PC-3 (cell line): ENCODE results near the gene SLC36A1. TPM values are rescaled to one million over a fixed set of nuclear protein-coding genes. Genes with fewer than 3 reads are reported as not detected.
"Not testable (repeated sequence)": the region's sequence is repeated elsewhere in the genome, so short reads cannot be mapped to it uniquely, and the experiment has no call there.

Experiments used
- ATAC-seq: fragments of 200-7000 bp; cut with Tn5 transposase; 2 replicates; pipeline ENCODE4 v1.9.1; 2020; ENCODE audit warnings: mild to moderate bottlenecking, moderate library complexity
- BruUV-seq: library from RNA; stranded (reverse); fragments of 400-500 nt; replicated peaks from 2 replicates; lab custom pipeline; 2021; lab: Mats Ljungman, UMichigan
- CTCF ChIA-PET: fragments of 300-600 bp; sonication (Branson Sonifier 250); formaldehyde crosslinking; loops from one replicate; lab custom pipeline; 2022; ENCODE audit warnings: antibody characterized with exemption; lab: Charles Lee
- POLR2A ChIA-PET: fragments of 300-600 bp; sonication (Branson Sonifier 250); formaldehyde crosslinking; loops from one replicate; lab custom pipeline; 2022; ENCODE audit warnings: antibody characterized with exemption; ENCODE audit not compliant: unreplicated experiment; lab: Charles Lee
- DNase-seq: peaks from one replicate; pipeline ENCODE4 v3.0.0-alpha.2; 2015
- H2AFZ ChIP-seq: fragments of 300-600 bp; sonication (generic); 2 replicates; pipeline ENCODE4 v1.6.0; 2016; ENCODE audit warnings: antibody characterized with exemption, low read length
- H3F3A ChIP-seq: fragments of 300-600 bp; sonication (generic); one replicate; pipeline ENCODE4 v1.6.0; 2017; ENCODE audit warnings: antibody characterized with exemption, low read length, control low read depth, mild to moderate bottlenecking; ENCODE audit not compliant: unreplicated experiment
- H3K27ac ChIP-seq: fragments of 300-600 bp; sonication (generic); 2 replicates; pipeline ENCODE4 v1.5.1; 2016; ENCODE audit warnings: mild to moderate bottlenecking, low read length
- H3K27me3 ChIP-seq: fragments of 300-600 bp; sonication (generic); 2 replicates; pipeline ENCODE4 v1.6.1; 2016; ENCODE audit warnings: low read length, mixed read lengths
- H3K36me3 ChIP-seq: fragments of 300-600 bp; sonication (generic); 2 replicates; pipeline ENCODE4 v1.6.1; 2016; ENCODE audit warnings: low read depth, mixed run types, low read length, mixed read lengths
- H3K4me1 ChIP-seq: fragments of 300-600 bp; sonication (generic); 2 replicates; pipeline ENCODE4 v1.5.1; 2016; ENCODE audit warnings: low read length; ENCODE audit not compliant: insufficient read depth
- H3K4me2 ChIP-seq: fragments of 300-600 bp; sonication (generic); 2 replicates; pipeline ENCODE4 v1.6.0; 2016; ENCODE audit warnings: low read length
- H3K4me3 ChIP-seq: fragments of 300-600 bp; sonication (generic); 2 replicates; pipeline ENCODE4 v1.5.1; 2016; ENCODE audit warnings: mild to moderate bottlenecking, low read length, mixed read lengths
- H3K79me2 ChIP-seq: fragments of 300-600 bp; sonication (generic); 2 replicates; pipeline ENCODE4 v1.6.1; 2017; ENCODE audit warnings: low read length, mixed read lengths
- H3K9ac ChIP-seq: fragments of 300-600 bp; sonication (generic); 2 replicates; pipeline ENCODE4 v1.6.0; 2016; ENCODE audit warnings: mild to moderate bottlenecking, low read length
- H3K9me2 ChIP-seq: fragments of 300-600 bp; sonication (generic); replicated peaks from 2 replicates; pipeline ENCODE4 v1.6.1; 2016; ENCODE audit warnings: mixed run types, low read length, mixed read lengths
- H3K9me3 ChIP-seq: fragments of 300-600 bp; sonication (generic); 2 replicates; pipeline ENCODE4 v1.6.1; 2016; ENCODE audit warnings: low read length, mixed read lengths
- H4K20me1 ChIP-seq: fragments of 300-600 bp; sonication (generic); 2 replicates; pipeline ENCODE4 v1.6.1; 2016; ENCODE audit warnings: low read length, mixed read lengths
- EZH2 ChIP-seq: fragments of 300-600 bp; sonication (generic); IDR thresholded peaks from one replicate; pipeline ENCODE4 v1.6.1; 2017; ENCODE audit warnings: antibody characterized with exemption, mild to moderate bottlenecking, low read length; ENCODE audit not compliant: unreplicated experiment
- EZH2phosphoT487 ChIP-seq: fragments of 300-600 bp; sonication (generic); IDR thresholded peaks from 2 replicates; pipeline ENCODE4 v1.6.1; 2018; ENCODE audit warnings: mild to moderate bottlenecking, antibody characterized with exemption, low read length, borderline replicate concordance
- intact Hi-C: fragments of 100-400 bp; cut with micrococcal nuclease; formaldehyde crosslinking; loops from 2 replicates; pipeline ENCODE4 v1.9.0; 2023
- total RNA-seq: library from RNA; depleted of rRNA; stranded (reverse); fragments of >200 nt; gene quantifications from 2 replicates; pipeline ENCODE4 v1.2.3, GENCODE V29; 2014
- TF ChIP-seq, protein P1 (sequence below): fragments of 300-600 bp; sonication (generic); conservative IDR thresholded peaks from 2 replicates; pipeline ENCODE4 v1.5.1; 2017; ENCODE audit warnings: antibody characterized with exemption, low read depth, mild to moderate bottlenecking, low read length

The SLC36A1 gene
- total RNA-seq, 1 experiment from 2014 or later, result 3.6 TPM

DNA sequence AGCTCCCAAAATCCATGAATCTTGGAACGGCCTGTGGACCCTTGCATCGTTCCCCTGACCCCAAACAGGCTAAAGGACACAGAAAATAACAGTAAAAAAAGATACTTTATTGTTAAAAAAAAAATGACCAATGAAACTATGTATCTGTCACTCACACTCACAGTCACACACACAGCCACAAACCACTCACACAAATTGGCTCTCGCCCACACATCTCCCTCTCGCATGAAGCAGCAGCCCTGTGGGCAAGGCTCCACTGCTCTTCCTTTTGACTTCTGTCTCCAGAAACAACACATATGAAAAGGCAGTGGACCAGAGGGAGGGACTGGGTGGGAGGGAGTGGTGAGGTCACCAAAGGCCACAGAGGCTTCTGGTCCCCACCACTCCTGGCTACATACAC lies 56.6 kb downstream of the SLC36A1 start:
- Histone ChIP-seq H3K9me3 (no peaks in the 10 kb centered on the region), H3K9ac (no peak overlapping the region), H3K4me3 (no peak overlapping the region), H3K4me1 (peaks cover 6% of the 10 kb centered on the region), H3K27me3 (no peaks in the 10 kb centered on the region), H4K20me1 (no peaks in the 10 kb centered on the region), H2AFZ (no peak overlapping the region), H3K79me2 (no peaks in the 10 kb centered on the region), H3K4me2 (no peak overlapping the region), H3F3A (no peaks in the 10 kb centered on the region), H3K27ac (no peak overlapping the region), H3K36me3 (no peaks in the 10 kb centered on the region), H3K9me2 (no peaks in the 10 kb centered on the region)
- no peak for ATAC-seq
- TF ChIP-seq, protein P1, sequence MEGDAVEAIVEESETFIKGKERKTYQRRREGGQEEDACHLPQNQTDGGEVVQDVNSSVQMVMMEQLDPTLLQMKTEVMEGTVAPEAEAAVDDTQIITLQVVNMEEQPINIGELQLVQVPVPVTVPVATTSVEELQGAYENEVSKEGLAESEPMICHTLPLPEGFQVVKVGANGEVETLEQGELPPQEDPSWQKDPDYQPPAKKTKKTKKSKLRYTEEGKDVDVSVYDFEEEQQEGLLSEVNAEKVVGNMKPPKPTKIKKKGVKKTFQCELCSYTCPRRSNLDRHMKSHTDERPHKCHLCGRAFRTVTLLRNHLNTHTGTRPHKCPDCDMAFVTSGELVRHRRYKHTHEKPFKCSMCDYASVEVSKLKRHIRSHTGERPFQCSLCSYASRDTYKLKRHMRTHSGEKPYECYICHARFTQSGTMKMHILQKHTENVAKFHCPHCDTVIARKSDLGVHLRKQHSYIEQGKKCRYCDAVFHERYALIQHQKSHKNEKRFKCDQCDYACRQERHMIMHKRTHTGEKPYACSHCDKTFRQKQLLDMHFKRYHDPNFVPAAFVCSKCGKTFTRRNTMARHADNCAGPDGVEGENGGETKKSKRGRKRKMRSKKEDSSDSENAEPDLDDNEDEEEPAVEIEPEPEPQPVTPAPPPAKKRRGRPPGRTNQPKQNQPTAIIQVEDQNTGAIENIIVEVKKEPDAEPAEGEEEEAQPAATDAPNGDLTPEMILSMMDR, result no peak
- TF ChIP-seq EZH2, result no peak
- TF ChIP-seq EZH2phosphoT487, result no peak
- POLR2A ChIA-PET, result no interaction called here
- CTCF ChIA-PET, result no interaction called here
- BruUV-seq, result no TSS peak
- intact Hi-C loops, result loop anchor here (5.0 kb wide), 2 partner anchors 148 to 187 kb away; no protein-coding TSS in a partner anchor
- DNase-seq, result no peak

DNA sequence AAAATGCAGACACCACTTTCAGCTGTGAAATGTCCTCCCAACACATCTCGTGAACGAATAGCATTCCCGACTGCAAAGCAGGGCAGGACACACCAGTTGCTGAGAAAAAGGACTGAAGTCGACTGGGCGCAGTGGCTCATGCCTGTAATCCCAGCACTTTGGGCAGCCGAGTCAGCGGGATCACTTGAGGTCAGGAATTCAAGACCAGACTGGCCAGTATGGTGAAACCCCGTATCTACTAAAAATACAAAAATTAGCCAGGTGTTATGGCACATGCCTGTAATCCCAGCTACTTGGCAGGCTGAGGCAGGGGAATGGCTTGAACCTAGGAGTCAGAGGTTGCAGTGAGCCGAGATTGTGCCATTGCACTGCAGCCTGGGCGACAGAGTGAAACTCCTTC lies 60.9 kb downstream of the SLC36A1 start:
- H3K4me3 ChIP-seq, H3K36me3 ChIP-seq, DNase-seq, H4K20me1 ChIP-seq, intact Hi-C loops, POLR2A ChIA-PET, H3K4me2 ChIP-seq, H3K27me3 ChIP-seq, H3F3A ChIP-seq, H3K27ac ChIP-seq, H2AFZ ChIP-seq, H3K9me3 ChIP-seq, H3K9me2 ChIP-seq, ATAC-seq, BruUV-seq, H3K79me2 ChIP-seq, CTCF ChIA-PET, H3K9ac ChIP-seq: not testable (repeated sequence)
- H3K4me1 ChIP-seq, result peaks cover 16% of the 10 kb centered on the region

DNA sequence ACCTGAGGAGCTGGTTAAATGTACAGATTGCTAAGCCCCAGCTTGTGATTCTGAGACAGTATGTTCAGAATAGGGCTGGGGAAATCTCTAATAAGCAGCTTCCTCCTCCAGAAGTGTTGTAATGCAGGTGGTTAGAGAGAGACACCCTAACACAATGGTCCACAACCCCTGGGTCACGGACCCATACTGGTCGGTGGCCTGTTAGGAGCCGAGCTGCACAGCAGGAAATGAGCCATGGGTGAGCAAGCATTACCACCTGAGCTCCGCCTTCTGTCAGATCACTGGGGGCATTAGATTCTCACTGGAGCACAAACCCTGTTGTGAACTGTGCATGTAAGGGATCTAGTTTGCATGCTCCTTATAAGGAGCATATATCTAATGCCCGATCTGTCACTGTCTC lies 61.8 kb downstream of the SLC36A1 start:
- H3K27me3 ChIP-seq, result no peaks in the 10 kb centered on the region
- H3K4me3 ChIP-seq, result no peak overlapping the region
- H2AFZ ChIP-seq, result peak overlapping the region; percentile 71
- peak; percentile 77 for DNase-seq
- H3K36me3 ChIP-seq, result no peaks in the 10 kb centered on the region
- no peak overlapping the region for H3K9ac ChIP-seq
- no peaks in the 10 kb centered on the region for H4K20me1 ChIP-seq
- H3K9me3 ChIP-seq, result no peaks in the 10 kb centered on the region
- ChIA-PET CTCF (interaction anchor here (0.5 to 1.4 kb wide), 4 partner anchors 62 to 150 kb away, joined by 3 to 5 read pairs (median 4); partner anchors contain the start of gene SLC36A1), POLR2A (no interaction called here)
- peak overlapping the region; percentile 34 for H3K27ac ChIP-seq
- no peaks in the 10 kb centered on the region for H3F3A ChIP-seq
- H3K4me1 ChIP-seq, result peaks cover 16% of the 10 kb centered on the region
- BruUV-seq, result no TSS peak
- no peaks in the 10 kb centered on the region for H3K9me2 ChIP-seq
- intact Hi-C loops, result no loop called here
- H3K79me2 ChIP-seq, result no peaks in the 10 kb centered on the region
- ATAC-seq, result peak; percentile 94
- TF ChIP-seq EZH2, result no peak
- TF ChIP-seq, protein P1, result no peak
- no peak for TF ChIP-seq EZH2phosphoT487
- peak overlapping the region; percentile 51 for H3K4me2 ChIP-seq
